ENCODE results near the gene RNF19B.

- TF ChIP-seq KDM1A (IDR thresholded peaks at IDR 0.05; ENCODE audit: borderline replicate concordance) = no peak
- TF ChIP-seq HCFC1 (IDR thresholded peaks at IDR 0.05; ENCODE audit: low read length) = no peak
- TF ChIP-seq POLR2AphosphoS2 (IDR thresholded peaks at IDR 0.05; ENCODE audit: low read depth, low read length) = no peak; the same call in 1 of the 2 replicates
- TF ChIP-seq YY1 (IDR thresholded peaks at IDR 0.05; ENCODE audit: low read depth, low read length) = peak; percentile 33; the same call in 1 of the 2 replicates
- no peak for TF ChIP-seq CEBPB (IDR thresholded peaks at IDR 0.05; ENCODE audit: borderline replicate concordance in 1 of 2, low read depth in 2 of 2, low read length in 2 of 2)
- no peak for TF ChIP-seq ZBTB4 (CRISPR knock-in tag; IDR thresholded peaks at IDR 0.05)
- peak; percentile 83 for TF ChIP-seq MTA2 (IDR thresholded peaks at IDR 0.05; ENCODE audit: low read depth)
- TF ChIP-seq CTCF (IDR thresholded peaks at IDR 0.05 in 2 of 3, conservative IDR thresholded peaks at IDR 0.05 in 1 of 3; ENCODE audit: control insufficient read depth in 2 of 3, extremely low read depth in 1 of 3, insufficient read depth in 1 of 3, low read depth in 3 of 3, low read length in 3 of 3) = no peak
- no peak for TF ChIP-seq MAX (IDR thresholded peaks at IDR 0.05; ENCODE audit: low read depth, low read length)
- no peak for TF ChIP-seq SRF (IDR thresholded peaks at IDR 0.05; ENCODE audit: low read depth in 2 of 2, low read length in 2 of 2)
- TF ChIP-seq PBX3 (IDR thresholded peaks at IDR 0.05; ENCODE audit: insufficient replicate concordance, low read depth, low read length) = no peak
- TF ChIP-seq EP300 (IDR thresholded peaks at IDR 0.05; ENCODE audit: borderline replicate concordance in 1 of 2, control insufficient read depth in 1 of 2, low read depth in 2 of 2, low read length in 2 of 2) = peak; percentile 41 to 68; a peak in 2 of 4 replicates
These were observed 16.6 kb upstream of the RNF19B start for GRCh38 chr1:32981003-32981901.
